SK-N-MC (cell line): ENCODE results near the gene TOMM7.

Experiments
- EZH2 ChIP-seq: fragments of 200-600 bp; sonication (generic); IDR thresholded peaks from one replicate; pipeline ENCODE4 v1.6.1; 2017; ENCODE audit warnings: antibody characterized with exemption
- POLR2AphosphoS5 ChIP-seq: IDR thresholded peaks from 2 replicates; pipeline ENCODE4 v1.6.1; 2012; ENCODE audit warnings: mild to moderate bottlenecking, low read depth, low read length, borderline replicate concordance

GRCh38 chr7:22856416-22856815 is 33.8 kb upstream of the TOMM7 start:
- TF ChIP-seq EZH2: no peak
- TF ChIP-seq POLR2AphosphoS5: no peak
